Measurements from ENCODE around the gene SLC5A3. TPM values are rescaled to one million over a fixed set of nuclear protein-coding genes. Genes with fewer than 3 reads are reported as not detected.

The SLC5A3 gene
- total RNA-seq, 1 donor = 38.4 TPM

- Histone ChIP-seq H3K4me2 (ENCODE audit: insufficient read depth, low read length) (no peak overlapping the region), H2AFZ (ENCODE audit: low read length) (no peak overlapping the region), H3K36me3 (ENCODE audit: insufficient read depth, low read length) (no peaks in the 10 kb centered on the region), H3K4me1 (ENCODE audit: insufficient read depth, low read length) (no peaks in the 10 kb centered on the region), H3K79me2 (ENCODE audit: insufficient read depth, low read length) (no peaks in the 10 kb centered on the region), H4K20me1 (ENCODE audit: insufficient read depth, low read length) (no peaks in the 10 kb centered on the region), H3K9me3 (ENCODE audit: low read depth, low read length) (no peaks in the 10 kb centered on the region), H3K27me3 (ENCODE audit: insufficient read depth, low read length) (no peaks in the 10 kb centered on the region), H3K27ac (ENCODE audit: low read depth, low read length) (no peak overlapping the region), H3K4me3 (ENCODE audit: insufficient read depth, low read length) (no peak overlapping the region)
- TF ChIP-seq CTCF (IDR thresholded peaks at IDR 0.05; ENCODE audit: extremely low read depth, low read depth, low read length) = no peak
- DNase-seq (ENCODE audit: insufficient read length, low spot score, missing footprints) = no peak
These were observed 11.4 kb upstream of the SLC5A3 start for GRCh38 chr21:34061983-34062382.

GRCh38 chr21:34065027-34065426, 8.4 kb upstream of the SLC5A3 start:
- H4K20me1 ChIP-seq (ENCODE audit: insufficient read depth, low read length) = no peaks in the 10 kb centered on the region
- DNase-seq (ENCODE audit: insufficient read length, low spot score, missing footprints) = no peak
- H3K4me1 ChIP-seq (ENCODE audit: insufficient read depth, low read length) = no peaks in the 10 kb centered on the region
- H3K4me3 ChIP-seq (ENCODE audit: insufficient read depth, low read length) = no peak overlapping the region
- no peak for TF ChIP-seq CTCF (IDR thresholded peaks at IDR 0.05; ENCODE audit: extremely low read depth, low read depth, low read length)
- H3K9me3 ChIP-seq (ENCODE audit: low read depth, low read length) = no peaks in the 10 kb centered on the region
- H3K4me2 ChIP-seq (ENCODE audit: insufficient read depth, low read length) = no peak overlapping the region
- H2AFZ ChIP-seq (ENCODE audit: low read length) = no peak overlapping the region
- H3K36me3 ChIP-seq (ENCODE audit: insufficient read depth, low read length) = no peaks in the 10 kb centered on the region
- no peaks in the 10 kb centered on the region for H3K27me3 ChIP-seq (ENCODE audit: insufficient read depth, low read length)
- no peaks in the 10 kb centered on the region for H3K79me2 ChIP-seq (ENCODE audit: insufficient read depth, low read length)
- H3K27ac ChIP-seq (ENCODE audit: low read depth, low read length) = no peak overlapping the region

GRCh38 chr21:34071683-34072082, 1.7 kb upstream of the SLC5A3 start:
- H3K4me3 ChIP-seq (ENCODE audit: insufficient read depth, low read length) = no peak overlapping the region
- H3K27me3 ChIP-seq (ENCODE audit: insufficient read depth, low read length) = no peaks in the 10 kb centered on the region
- H3K4me1 ChIP-seq (ENCODE audit: insufficient read depth, low read length) = peaks cover 23% of the 10 kb centered on the region
- no peak for DNase-seq (ENCODE audit: insufficient read length, low spot score, missing footprints)
- H4K20me1 ChIP-seq (ENCODE audit: insufficient read depth, low read length) = peaks cover 7% of the 10 kb centered on the region
- H3K4me2 ChIP-seq (ENCODE audit: insufficient read depth, low read length) = no peak overlapping the region
- peaks cover 27% of the 10 kb centered on the region for H3K79me2 ChIP-seq (ENCODE audit: insufficient read depth, low read length)
- H2AFZ ChIP-seq (ENCODE audit: low read length) = no peak overlapping the region
- no peak for TF ChIP-seq CTCF (IDR thresholded peaks at IDR 0.05; ENCODE audit: extremely low read depth, low read depth, low read length)
- H3K27ac ChIP-seq (ENCODE audit: low read depth, low read length) = no peak overlapping the region
- no peaks in the 10 kb centered on the region for H3K36me3 ChIP-seq (ENCODE audit: insufficient read depth, low read length)
- H3K9me3 ChIP-seq (ENCODE audit: low read depth, low read length) = no peaks in the 10 kb centered on the region

- Histone ChIP-seq H3K27ac (ENCODE audit: low read depth, low read length) (no peak overlapping the region), H4K20me1 (ENCODE audit: insufficient read depth, low read length) (peaks cover 7% of the 10 kb centered on the region)
- no peak for DNase-seq (ENCODE audit: insufficient read length, low spot score, missing footprints)
These were observed 990 bp upstream of the SLC5A3 start for GRCh38 chr21:34072145-34073031.

More at GRCh38 chr21:34072145-34073031, 990 bp upstream of the SLC5A3 start:
- no peaks in the 10 kb centered on the region for H3K9me3 ChIP-seq (ENCODE audit: low read depth, low read length)
- peak overlapping the region; percentile 76 for H3K4me3 ChIP-seq (ENCODE audit: insufficient read depth, low read length)
- no peaks in the 10 kb centered on the region for H3K27me3 ChIP-seq (ENCODE audit: insufficient read depth, low read length)
- H3K4me1 ChIP-seq (ENCODE audit: insufficient read depth, low read length) = peaks cover 23% of the 10 kb centered on the region
- peaks cover 33% of the 10 kb centered on the region for H3K79me2 ChIP-seq (ENCODE audit: insufficient read depth, low read length)
- H2AFZ ChIP-seq (ENCODE audit: low read length) = peak overlapping the region; percentile 82
- no peak for TF ChIP-seq CTCF (IDR thresholded peaks at IDR 0.05; ENCODE audit: extremely low read depth, low read depth, low read length)
- H3K4me2 ChIP-seq (ENCODE audit: insufficient read depth, low read length) = peak overlapping the region; percentile 78
- H3K36me3 ChIP-seq (ENCODE audit: insufficient read depth, low read length) = no peaks in the 10 kb centered on the region
